SK-N-SH (cell line): ENCODE results near the gene RPL10.

ENCODE experiments used
- CTCF ChIP-seq: fragments of 200-600 bp; sonication (generic); IDR thresholded peaks from 2 replicates; pipeline ENCODE4 v1.6.1; 2017; ENCODE audit warnings: antibody characterized with exemption, mild to moderate bottlenecking, moderate library complexity
- JUND ChIP-seq: IDR thresholded peaks from 2 replicates; pipeline ENCODE4 v1.4.0; 2012
- POLR2AphosphoS5 ChIP-seq: IDR thresholded peaks from 2 replicates; pipeline ENCODE4 v1.6.1; 2012; ENCODE audit warnings: low read depth, low read length
- RAD21 ChIP-seq: IDR thresholded peaks from 2 replicates; pipeline ENCODE4 v1.6.1; 2012; ENCODE audit warnings: mild to moderate bottlenecking, low read length
- RFX5 ChIP-seq: IDR thresholded peaks from 2 replicates; pipeline ENCODE4 v1.6.1; 2012; ENCODE audit warnings: mild to moderate bottlenecking, improper control_type of control experiment, low read length
- USF2 ChIP-seq: fragments of 150-350 bp; IDR thresholded peaks from 2 replicates; pipeline ENCODE4 v1.6.1; 2017; ENCODE audit warnings: antibody characterized with exemption, low read length, low read depth, borderline replicate concordance
- YY1 ChIP-seq: IDR thresholded peaks from 2 replicates; pipeline ENCODE4 v1.4.0; 2012; ENCODE audit warnings: low read depth, mild to moderate bottlenecking

GRCh38 chrX:154433605-154434004 lies 35.4 kb downstream of the RPL10 start:
- no peak for TF ChIP-seq CTCF
- no peak for TF ChIP-seq YY1
- no peak for TF ChIP-seq RAD21
- TF ChIP-seq JUND = no peak
- no peak for TF ChIP-seq POLR2AphosphoS5
- no peak for TF ChIP-seq RFX5
- TF ChIP-seq USF2 = no peak
